ENCODE data around the gene RTN4RL1.

The RTN4RL1 gene

GRCh38 chr17:1894753-1895339 lies 130.3 kb downstream of the RTN4RL1 start:
- Histone ChIP-seq H4K20me1 (ENCODE audit: insufficient read depth, low read length) (no peaks in the 10 kb centered on the region), H3K36me3 (ENCODE audit: insufficient read depth, low read length) (peaks cover 93% of the 10 kb centered on the region), H3K9me3 (ENCODE audit: low read length) (no peaks in the 10 kb centered on the region), H3F3A (ENCODE audit: insufficient read depth, low read length) (no peaks in the 10 kb centered on the region), H2AFZ (ENCODE audit: low read length) (no peak overlapping the region), H3K27me3 (ENCODE audit: insufficient read depth, low read length) (no peaks in the 10 kb centered on the region), H3K9ac (ENCODE audit: low read length) (no peak overlapping the region), H3K27ac (ENCODE audit: low read depth, low read length, poor library complexity, severe bottlenecking) (no peak overlapping the region), H3K9me2 (ENCODE audit: low read depth, low read length) (no peaks in the 10 kb centered on the region), H3K4me1 (ENCODE audit: insufficient read depth, low read length, severe bottlenecking) (no peaks in the 10 kb centered on the region), H3K4me3 (ENCODE audit: low read depth, low read length, poor library complexity, severe bottlenecking) (no peak overlapping the region), H3K79me2 (ENCODE audit: insufficient read depth, low read length) (no peaks in the 10 kb centered on the region), H3K4me2 (ENCODE audit: low read length) (no peak overlapping the region)
- no peak for TF ChIP-seq EZH2 (IDR thresholded peaks at IDR 0.05; ENCODE audit: borderline replicate concordance, low read length)
- TF ChIP-seq CTCF (IDR thresholded peaks at IDR 0.05; ENCODE audit: low read length) = no peak

- Histone ChIP-seq H2AFZ (ENCODE audit: low read length) (no peak overlapping the region), H3K4me1 (ENCODE audit: insufficient read depth, low read length, severe bottlenecking) (no peaks in the 10 kb centered on the region), H3K4me3 (ENCODE audit: low read depth, low read length, poor library complexity, severe bottlenecking) (no peak overlapping the region), H3K79me2 (ENCODE audit: insufficient read depth, low read length) (no peaks in the 10 kb centered on the region), H3K4me2 (ENCODE audit: low read length) (no peak overlapping the region), H3K36me3 (ENCODE audit: insufficient read depth, low read length) (peaks cover 93% of the 10 kb centered on the region), H4K20me1 (ENCODE audit: insufficient read depth, low read length) (no peaks in the 10 kb centered on the region), H3K9me3 (ENCODE audit: low read length) (no peaks in the 10 kb centered on the region), H3F3A (ENCODE audit: insufficient read depth, low read length) (no peaks in the 10 kb centered on the region), H3K27me3 (ENCODE audit: insufficient read depth, low read length) (no peaks in the 10 kb centered on the region), H3K9ac (ENCODE audit: low read length) (no peak overlapping the region), H3K9me2 (ENCODE audit: low read depth, low read length) (no peaks in the 10 kb centered on the region), H3K27ac (ENCODE audit: low read depth, low read length, poor library complexity, severe bottlenecking) (no peak overlapping the region)
- TF ChIP-seq EZH2 (IDR thresholded peaks at IDR 0.05; ENCODE audit: borderline replicate concordance, low read length) = no peak
- no peak for TF ChIP-seq CTCF (IDR thresholded peaks at IDR 0.05; ENCODE audit: low read length)
Measured at GRCh38 chr17:1890758-1891450, 134.2 kb downstream of the RTN4RL1 start.

GRCh38 chr17:1888741-1889140 lies 136.4 kb downstream of the RTN4RL1 start:
- Histone ChIP-seq H3K4me2 (ENCODE audit: low read length) (no peak overlapping the region), H3K9me3 (ENCODE audit: low read length) (no peaks in the 10 kb centered on the region), H3K9me2 (ENCODE audit: low read depth, low read length) (no peaks in the 10 kb centered on the region), H3K36me3 (ENCODE audit: insufficient read depth, low read length) (peaks cover 95% of the 10 kb centered on the region), H3K27ac (ENCODE audit: low read depth, low read length, poor library complexity, severe bottlenecking) (no peak overlapping the region), H3K4me1 (ENCODE audit: insufficient read depth, low read length, severe bottlenecking) (no peaks in the 10 kb centered on the region), H4K20me1 (ENCODE audit: insufficient read depth, low read length) (no peaks in the 10 kb centered on the region), H3K79me2 (ENCODE audit: insufficient read depth, low read length) (no peaks in the 10 kb centered on the region), H3K9ac (ENCODE audit: low read length) (no peak overlapping the region), H3F3A (ENCODE audit: insufficient read depth, low read length) (no peaks in the 10 kb centered on the region), H2AFZ (ENCODE audit: low read length) (no peak overlapping the region), H3K27me3 (ENCODE audit: insufficient read depth, low read length) (no peaks in the 10 kb centered on the region), H3K4me3 (ENCODE audit: low read depth, low read length, poor library complexity, severe bottlenecking) (no peak overlapping the region)
- TF ChIP-seq CTCF (IDR thresholded peaks at IDR 0.05; ENCODE audit: low read length) = no peak
- TF ChIP-seq EZH2 (IDR thresholded peaks at IDR 0.05; ENCODE audit: borderline replicate concordance, low read length) = no peak

Measured in OCI-LY1 (cell line).